PC-3 (cell line): ENCODE data around the gene ANKRD13C.

Experiments
- CTCF ChIP-seq: fragments of 300-600 bp; sonication (generic); conservative IDR thresholded peaks from 2 replicates; pipeline ENCODE4 v1.5.1; 2017; ENCODE audit warnings: antibody characterized with exemption, low read depth, mild to moderate bottlenecking, low read length
- EZH2phosphoT487 ChIP-seq: fragments of 300-600 bp; sonication (generic); IDR thresholded peaks from 2 replicates; pipeline ENCODE4 v1.6.1; 2018; ENCODE audit warnings: mild to moderate bottlenecking, antibody characterized with exemption, low read length, borderline replicate concordance

DNA sequence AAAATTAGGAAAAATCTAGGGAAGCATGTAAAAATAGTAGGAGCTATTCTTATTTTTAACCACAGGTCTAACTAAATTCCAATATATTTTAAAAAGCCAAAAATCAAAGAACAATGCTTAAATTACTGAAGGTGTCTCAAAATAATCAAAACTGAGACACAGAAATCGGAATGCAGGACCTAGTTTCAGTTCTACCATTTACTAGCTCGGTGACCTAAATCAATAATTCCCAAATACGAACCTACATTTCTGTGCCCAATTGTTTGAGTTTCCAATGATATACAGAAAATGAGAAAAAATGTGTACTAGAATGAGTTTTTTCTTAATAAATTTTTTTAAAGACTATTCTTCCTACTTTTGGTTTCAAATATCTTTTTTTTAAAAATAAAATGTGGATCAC, 37.4 kb downstream of the ANKRD13C start:
- TF ChIP-seq CTCF, result no peak
- no peak for TF ChIP-seq EZH2phosphoT487
